ENCODE results near the gene ACCSL. TPM values are rescaled to one million over a fixed set of nuclear protein-coding genes. Genes with fewer than 3 reads are reported as not detected.

Gene ACCSL
- total RNA-seq, 4 donors from 2014 or later: 0.78 TPM; not detected in 3

GRCh38 chr11:44094260-44094868, 46.6 kb downstream of the ACCSL start:
- peak; percentile 77 to 96 for DNase-seq (ENCODE audit: low spot score in 2 of 2)
- Histone ChIP-seq H3K36me3 (peaks cover 0 to 4% (median 0%) of the 10 kb centered on the region in 3 donors), H3K27me3 (no peaks in the 10 kb centered on the region), H3K9me3 (no peaks in the 10 kb centered on the region), H3K27ac (no peak overlapping the region), H3K4me3 (no peak overlapping the region), H3K4me1 (peaks cover 0 to 34% (median 8%) of the 10 kb centered on the region in 4 donors)
- TF ChIP-seq POLR2A (IDR thresholded peaks at IDR 0.05) (no peak), EP300 (IDR thresholded peaks at IDR 0.05) (no peak)
- TF ChIP-seq, protein P1, sequence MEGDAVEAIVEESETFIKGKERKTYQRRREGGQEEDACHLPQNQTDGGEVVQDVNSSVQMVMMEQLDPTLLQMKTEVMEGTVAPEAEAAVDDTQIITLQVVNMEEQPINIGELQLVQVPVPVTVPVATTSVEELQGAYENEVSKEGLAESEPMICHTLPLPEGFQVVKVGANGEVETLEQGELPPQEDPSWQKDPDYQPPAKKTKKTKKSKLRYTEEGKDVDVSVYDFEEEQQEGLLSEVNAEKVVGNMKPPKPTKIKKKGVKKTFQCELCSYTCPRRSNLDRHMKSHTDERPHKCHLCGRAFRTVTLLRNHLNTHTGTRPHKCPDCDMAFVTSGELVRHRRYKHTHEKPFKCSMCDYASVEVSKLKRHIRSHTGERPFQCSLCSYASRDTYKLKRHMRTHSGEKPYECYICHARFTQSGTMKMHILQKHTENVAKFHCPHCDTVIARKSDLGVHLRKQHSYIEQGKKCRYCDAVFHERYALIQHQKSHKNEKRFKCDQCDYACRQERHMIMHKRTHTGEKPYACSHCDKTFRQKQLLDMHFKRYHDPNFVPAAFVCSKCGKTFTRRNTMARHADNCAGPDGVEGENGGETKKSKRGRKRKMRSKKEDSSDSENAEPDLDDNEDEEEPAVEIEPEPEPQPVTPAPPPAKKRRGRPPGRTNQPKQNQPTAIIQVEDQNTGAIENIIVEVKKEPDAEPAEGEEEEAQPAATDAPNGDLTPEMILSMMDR (IDR thresholded peaks at IDR 0.05): peak; percentile 67 to 80 (median 73)
- 24 to 29% methylated on average over 11 of the region's 11 CpGs for WGBS, 2 donors

DNA sequence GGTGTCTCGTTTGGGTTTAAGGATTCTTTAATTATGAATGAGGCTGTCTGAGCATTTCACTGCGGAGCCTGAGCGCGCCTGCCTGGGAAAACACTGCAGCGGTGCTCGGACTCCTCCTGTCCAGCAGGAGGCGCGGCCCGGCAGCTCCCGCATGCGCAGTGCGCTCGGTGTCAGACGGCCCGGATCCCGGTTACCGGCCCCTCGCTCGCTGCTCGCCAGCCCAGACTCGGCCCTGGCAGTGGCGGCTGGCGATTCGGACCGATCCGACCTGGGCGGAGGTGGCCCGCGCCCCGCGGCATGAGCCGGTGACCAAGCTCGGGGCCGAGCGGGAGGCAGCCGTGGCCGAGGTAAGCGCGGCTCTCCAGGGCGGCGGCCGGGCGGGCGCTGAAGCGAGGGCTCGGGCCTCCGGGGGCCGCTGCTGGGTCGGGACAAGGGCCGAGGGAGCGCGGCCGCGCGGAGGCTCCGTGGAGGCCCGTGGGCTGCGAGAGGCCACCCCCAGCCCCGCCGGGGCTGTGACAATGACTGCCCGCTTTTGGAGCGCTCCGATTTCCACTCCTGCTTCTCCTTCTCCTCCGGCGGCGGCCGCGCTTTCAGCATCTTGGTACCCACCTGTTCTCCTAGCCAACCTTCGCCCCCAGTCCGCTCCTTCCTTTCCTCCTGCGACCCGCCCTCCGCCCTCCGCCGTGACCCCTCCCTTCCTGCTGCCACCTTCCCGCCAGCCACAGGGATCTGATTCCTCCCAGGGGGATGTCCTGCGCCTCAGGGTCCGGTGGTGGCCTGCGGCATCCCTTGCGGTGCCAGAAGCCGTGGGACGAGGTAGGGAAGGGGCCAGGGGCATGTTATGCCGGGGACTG, 48.0 kb downstream of the ACCSL start, which contains the start of gene EXT2:
Gene EXT2 (plus strand): TSS at position 173 of the 854 bp plus-strand sequence. CDS start 12,035 bp downstream, outside the sequence.
- H3K9me3 ChIP-seq: no peaks in the 10 kb centered on the region
- H3K27me3 ChIP-seq: no peaks in the 10 kb centered on the region
- H3K27ac ChIP-seq: peak within 1 kb of the TSS in 3 of 4 donors; percentile 70 to 87 (median 75)
- WGBS, 2 donors: 0 to 1% methylated on average over 54 to 58 of the region's 83 CpGs
- peaks cover 0 to 15% (median 0%) of the 10 kb centered on the region in 3 donors for H3K36me3 ChIP-seq
- H3K4me1 ChIP-seq: peaks cover 0 to 34% (median 8%) of the 10 kb centered on the region in 4 donors
- peak; percentile 72 for DNase-seq (ENCODE audit: low spot score in 2 of 2)
- H3K4me3 ChIP-seq: peak within 1 kb of the TSS; percentile 78 to 99 (median 87)
- TF ChIP-seq POLR2A (IDR thresholded peaks at IDR 0.05) (peak; percentile 29 to 59), EP300 (IDR thresholded peaks at IDR 0.05) (peak in 1 of 2 donors; percentile 67)
- TF ChIP-seq, protein P1 (IDR thresholded peaks at IDR 0.05): peak; percentile 82 to 98 (median 91)

DNA sequence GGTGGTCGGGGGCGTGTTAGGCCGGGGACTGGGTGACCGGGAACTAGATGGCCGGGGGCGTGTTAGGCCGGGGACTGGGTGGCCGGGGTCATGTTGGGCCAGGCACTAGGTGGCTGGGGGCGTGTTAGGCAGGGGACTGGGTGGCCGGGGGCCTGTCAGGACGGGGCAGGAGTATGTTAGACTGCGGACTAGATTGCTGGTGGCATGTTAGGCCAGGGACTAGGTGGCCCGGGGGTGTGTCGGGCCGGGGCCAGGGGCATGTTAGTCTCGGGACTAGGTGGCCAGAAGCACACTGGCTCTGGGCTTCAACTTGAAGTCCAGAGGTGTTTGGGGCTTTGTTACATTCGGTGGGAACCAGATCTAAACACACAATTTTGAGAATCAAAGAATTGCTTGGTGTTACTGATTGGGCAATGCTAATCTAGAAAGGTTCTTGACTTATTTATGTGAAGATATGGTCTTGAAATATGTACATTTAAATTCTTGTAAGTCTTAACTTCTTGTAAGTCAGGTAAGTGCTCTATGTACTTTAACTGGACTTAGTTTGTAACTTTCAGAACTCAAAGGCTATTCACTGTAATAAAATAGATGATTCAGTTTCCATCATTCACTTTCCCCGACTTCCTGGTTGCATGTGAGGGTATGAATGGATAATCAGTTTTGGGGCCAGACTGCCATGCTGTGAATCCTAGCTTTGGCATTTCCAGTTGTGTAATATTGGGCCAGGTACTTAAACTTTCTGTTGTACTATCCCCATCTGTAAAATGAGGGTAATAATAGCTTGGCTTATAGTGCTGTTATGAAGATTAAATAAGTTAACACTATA, 48.8 kb downstream of the ACCSL start:
- no peaks in the 10 kb centered on the region for H3K9me3 ChIP-seq
- peak overlapping the region; percentile 78 to 99 (median 87) for H3K4me3 ChIP-seq
- H3K27ac ChIP-seq: peak overlapping the region in 2 of 4 donors; percentile 75 to 87
- TF ChIP-seq EP300 (IDR thresholded peaks at IDR 0.05) (no peak), POLR2A (IDR thresholded peaks at IDR 0.05) (no peak)
- TF ChIP-seq, protein P1 (IDR thresholded peaks at IDR 0.05): no peak
- H3K4me1 ChIP-seq: peaks cover 0 to 39% (median 8%) of the 10 kb centered on the region in 4 donors
- 10% methylated on average over 17 to 18 of the region's 18 CpGs for WGBS, 2 donors
- peaks cover 0 to 17% (median 0%) of the 10 kb centered on the region in 3 donors for H3K36me3 ChIP-seq
- no peak for DNase-seq (ENCODE audit: low spot score in 2 of 2)
- H3K27me3 ChIP-seq: no peaks in the 10 kb centered on the region

DNA sequence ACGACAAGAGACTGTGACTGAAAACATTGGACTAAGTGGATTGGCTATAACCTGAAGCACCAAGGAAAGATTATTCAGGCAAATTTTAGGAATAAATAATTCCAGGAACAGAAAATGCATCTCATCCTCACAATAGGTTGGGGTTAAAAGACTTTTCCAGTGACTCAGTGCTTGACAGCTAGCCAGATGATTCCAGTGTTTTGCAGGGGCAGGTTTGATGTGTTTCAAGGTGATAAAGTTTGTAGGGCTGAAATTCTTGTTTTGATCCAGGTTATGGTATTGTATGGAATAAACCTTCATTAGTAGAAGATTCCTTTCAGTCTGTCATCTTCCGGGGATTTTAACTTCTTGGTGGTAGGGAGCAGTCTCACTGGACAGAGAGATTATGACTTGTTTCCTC, 50.0 kb downstream of the ACCSL start:
- H3K27me3 ChIP-seq: no peaks in the 10 kb centered on the region
- H3K9me3 ChIP-seq: no peaks in the 10 kb centered on the region
- TF ChIP-seq EP300 (IDR thresholded peaks at IDR 0.05) (no peak), POLR2A (IDR thresholded peaks at IDR 0.05) (no peak)
- TF ChIP-seq, protein P1 (IDR thresholded peaks at IDR 0.05): no peak
- H3K4me3 ChIP-seq: no peak overlapping the region
- 76 to 79% methylated on average over 2 of the region's 2 CpGs for WGBS, 2 donors
- H3K4me1 ChIP-seq: peaks cover 0 to 39% (median 8%) of the 10 kb centered on the region in 4 donors
- peaks cover 0 to 17% (median 0%) of the 10 kb centered on the region in 3 donors for H3K36me3 ChIP-seq
- no peak overlapping the region for H3K27ac ChIP-seq
- no peak for DNase-seq (ENCODE audit: low spot score in 2 of 2)

All from tibial nerve (tissue), 4 donors.